Measurements from ENCODE around the gene FNDC5.

DNA sequence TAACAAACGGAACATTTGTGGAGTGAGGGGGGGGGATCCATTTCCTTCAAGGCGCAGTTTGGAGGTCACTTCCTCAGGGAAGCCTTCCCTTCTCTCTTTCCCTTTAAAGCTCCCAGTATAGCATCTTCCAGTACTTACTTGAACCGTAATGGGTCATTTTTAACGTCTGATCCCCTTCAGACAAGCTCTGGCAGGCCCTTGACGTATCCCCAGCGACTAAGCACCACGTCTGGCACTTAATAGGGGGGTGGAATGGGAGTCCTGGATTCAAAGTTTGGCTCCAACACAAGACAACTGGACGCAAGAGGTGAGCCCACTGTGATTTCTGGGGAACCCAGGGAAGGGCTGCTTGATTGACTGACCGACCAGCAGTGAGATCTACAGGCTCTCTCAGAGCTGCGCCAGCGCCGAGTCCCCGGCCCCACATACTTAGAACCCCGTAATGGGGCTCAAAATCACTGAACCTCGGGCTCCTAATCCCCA lies 54.0 kb downstream of the FNDC5 start:
- TF ChIP-seq, protein P1, sequence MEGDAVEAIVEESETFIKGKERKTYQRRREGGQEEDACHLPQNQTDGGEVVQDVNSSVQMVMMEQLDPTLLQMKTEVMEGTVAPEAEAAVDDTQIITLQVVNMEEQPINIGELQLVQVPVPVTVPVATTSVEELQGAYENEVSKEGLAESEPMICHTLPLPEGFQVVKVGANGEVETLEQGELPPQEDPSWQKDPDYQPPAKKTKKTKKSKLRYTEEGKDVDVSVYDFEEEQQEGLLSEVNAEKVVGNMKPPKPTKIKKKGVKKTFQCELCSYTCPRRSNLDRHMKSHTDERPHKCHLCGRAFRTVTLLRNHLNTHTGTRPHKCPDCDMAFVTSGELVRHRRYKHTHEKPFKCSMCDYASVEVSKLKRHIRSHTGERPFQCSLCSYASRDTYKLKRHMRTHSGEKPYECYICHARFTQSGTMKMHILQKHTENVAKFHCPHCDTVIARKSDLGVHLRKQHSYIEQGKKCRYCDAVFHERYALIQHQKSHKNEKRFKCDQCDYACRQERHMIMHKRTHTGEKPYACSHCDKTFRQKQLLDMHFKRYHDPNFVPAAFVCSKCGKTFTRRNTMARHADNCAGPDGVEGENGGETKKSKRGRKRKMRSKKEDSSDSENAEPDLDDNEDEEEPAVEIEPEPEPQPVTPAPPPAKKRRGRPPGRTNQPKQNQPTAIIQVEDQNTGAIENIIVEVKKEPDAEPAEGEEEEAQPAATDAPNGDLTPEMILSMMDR (IDR thresholded peaks at IDR 0.05; ENCODE audit: borderline replicate concordance, extremely low read depth, low read length, poor library complexity, severe bottlenecking): peak; percentile 3
- TF ChIP-seq EZH2 (IDR thresholded peaks at IDR 0.05; ENCODE audit: borderline replicate concordance, low read depth, low read length, severe bottlenecking): no peak

Data from DND-41 (cell line).